NT2/D1 (cell line): ENCODE measurements around the gene HEMK1.

Experiments
- SUZ12 ChIP-seq: IDR thresholded peaks from 2 replicates; pipeline ENCODE4 v1.6.1; 2011; ENCODE audit not compliant: insufficient read length, insufficient read depth; ENCODE audit errors: extremely low read depth
- ZNF274 ChIP-seq: IDR thresholded peaks from 2 replicates; pipeline ENCODE4 v1.6.1; 2011; ENCODE audit warnings: mild to moderate bottlenecking, low read depth, low read length

GRCh38 chr3:50552598-50552997 is 16.7 kb upstream of the HEMK1 start:
- no peak for TF ChIP-seq SUZ12
- no peak for TF ChIP-seq ZNF274
